ENCODE results near the gene FANCI. TPM values are rescaled to one million over a fixed set of nuclear protein-coding genes. Genes with fewer than 3 reads are reported as not detected.

Gene FANCI
- total RNA-seq, 2 experiments from 2014 or later = 148 to 159 TPM

GRCh38 chr15:89341316-89342005, 97.7 kb downstream of the FANCI start:
- ChIA-PET CTCF (no interaction called here), POLR2A (no interaction called here)

DNA sequence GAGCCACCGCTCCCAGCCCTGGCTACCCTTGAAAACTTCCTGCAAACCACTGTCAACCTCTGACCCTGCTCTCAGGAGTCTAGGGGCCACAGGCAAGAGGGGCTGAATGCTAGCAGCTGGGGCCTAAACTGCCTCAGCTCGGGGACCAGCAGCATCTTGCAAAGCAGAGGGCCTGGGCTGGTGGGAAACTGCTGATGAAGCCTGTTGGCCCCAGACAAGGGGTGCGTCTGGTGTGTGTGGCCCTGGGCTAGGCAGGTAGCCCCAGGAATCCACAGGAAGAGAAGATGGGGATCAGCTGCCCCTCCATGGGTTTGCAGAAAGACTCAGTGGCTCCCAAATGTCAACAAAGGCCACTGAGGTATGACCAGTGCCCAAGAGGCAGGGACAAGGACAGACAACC, 99.1 kb downstream of the FANCI start:
- POLR2A ChIA-PET = no interaction called here

GRCh38 chr15:89345248-89345647, 101.5 kb downstream of the FANCI start:
- CTCF ChIA-PET = interaction anchor here (1.3 to 1.4 kb wide), 2 partner anchors 11 to 13 kb away, joined by 5 read pairs; no protein-coding TSS in a partner anchor
- POLR2A ChIA-PET = interaction anchor here (0.6 kb wide), 1 partner anchor 79 kb away, joined by 6 read pairs; no protein-coding TSS in a partner anchor

More for the DNA sequence above, 99.1 kb downstream of the FANCI start:
- CTCF ChIA-PET = interaction anchor here (1.5 kb wide), 1 partner anchor 136 kb away, joined by 5 read pairs; no protein-coding TSS in a partner anchor

DNA sequence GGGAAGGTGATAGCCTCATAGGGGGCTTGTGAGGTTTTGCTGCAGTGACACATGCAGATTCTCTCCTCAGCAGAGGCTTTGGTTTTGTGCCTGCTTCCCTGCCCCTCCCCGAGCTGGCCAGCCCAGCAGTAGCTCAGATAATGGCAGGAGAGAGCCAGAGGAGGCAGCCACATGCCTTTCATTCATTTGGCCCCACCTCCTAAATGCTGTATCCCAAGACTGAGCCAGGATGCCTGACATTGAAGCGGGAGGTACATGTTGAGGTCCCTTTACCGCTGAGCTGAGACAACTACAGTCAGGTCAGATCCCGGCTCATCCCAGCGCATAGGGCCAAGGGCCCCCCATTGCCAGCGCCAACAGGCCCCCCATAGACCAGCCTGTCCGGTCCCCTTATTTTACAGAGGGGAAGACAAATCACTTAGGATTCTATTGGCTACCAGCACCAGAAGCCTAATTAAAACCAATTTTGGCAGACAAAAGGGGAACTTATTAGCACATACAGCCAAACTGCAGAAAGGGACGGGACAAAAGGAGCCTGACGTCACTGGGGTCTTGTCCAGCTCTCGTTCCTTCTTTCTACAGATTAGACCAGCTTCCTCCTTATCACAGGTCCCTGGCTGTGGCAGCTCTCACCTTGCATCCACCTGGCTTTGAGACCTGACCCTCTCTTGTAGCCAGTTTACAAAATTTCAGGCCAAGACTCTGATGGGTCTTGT, 102.9 kb downstream of the FANCI start:
- ChIA-PET CTCF (interaction anchor here (1.1 to 2.7 kb wide), 3 partner anchors 10 to 14 kb away, joined by 3 to 14 read pairs (median 5); no protein-coding TSS in a partner anchor), POLR2A (no interaction called here)

DNA sequence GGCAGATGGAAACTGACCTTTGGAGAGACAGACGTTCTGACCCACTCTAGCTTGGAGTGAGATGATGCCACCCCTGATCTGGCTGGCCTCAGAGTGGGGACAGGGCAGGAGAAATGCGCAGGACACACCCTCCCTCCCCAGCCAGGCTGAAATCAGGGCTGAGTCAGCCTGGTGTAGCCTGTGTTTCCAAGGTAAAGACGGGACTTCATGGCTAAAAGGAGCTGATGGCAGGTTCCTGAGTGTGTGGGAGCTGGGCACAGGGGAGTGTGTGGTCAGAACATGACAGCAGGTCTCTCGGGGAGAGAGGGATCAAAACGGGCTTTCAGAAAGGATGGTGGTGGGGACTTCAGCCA, 105.4 kb downstream of the FANCI start:
- CTCF ChIA-PET = interaction anchor here (1.3 kb wide), 1 partner anchor 81 kb away, joined by 3 read pairs; no protein-coding TSS in a partner anchor
- POLR2A ChIA-PET = no interaction called here

DNA sequence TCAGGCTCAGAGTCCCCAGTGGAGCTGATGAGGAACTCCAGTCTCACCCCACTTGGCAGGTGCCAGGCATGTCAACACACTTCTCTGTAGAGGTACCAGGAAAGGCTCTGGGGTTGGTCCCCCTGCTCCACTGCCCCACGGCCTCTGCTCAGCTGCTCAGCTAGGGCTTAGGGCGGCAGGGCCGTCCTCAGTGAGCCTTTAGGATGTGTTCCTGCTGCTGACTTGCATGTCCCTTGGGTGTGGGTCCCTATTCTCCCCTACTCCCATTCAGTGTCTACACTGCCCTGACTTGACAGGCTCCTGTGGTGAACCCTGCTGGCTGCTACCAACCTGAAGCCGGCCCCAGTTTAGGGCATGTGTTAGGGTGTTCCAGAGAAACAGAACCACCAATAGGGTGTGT, 108.7 kb downstream of the FANCI start:
- ChIA-PET CTCF (no interaction called here), POLR2A (no interaction called here)

- CTCF ChIA-PET = no interaction called here
- POLR2A ChIA-PET = no interaction called here
These were observed 110.2 kb downstream of the FANCI start for GRCh38 chr15:89353991-89354390.

- ChIA-PET POLR2A (no interaction called here), CTCF (interaction anchor here (0.5 to 4.6 kb wide), 9 partner anchors 9 to 562 kb away, joined by 3 to 59 read pairs (median 5); no protein-coding TSS in a partner anchor)
These were observed 113.0 kb downstream of the FANCI start for GRCh38 chr15:89356634-89357298.

DNA sequence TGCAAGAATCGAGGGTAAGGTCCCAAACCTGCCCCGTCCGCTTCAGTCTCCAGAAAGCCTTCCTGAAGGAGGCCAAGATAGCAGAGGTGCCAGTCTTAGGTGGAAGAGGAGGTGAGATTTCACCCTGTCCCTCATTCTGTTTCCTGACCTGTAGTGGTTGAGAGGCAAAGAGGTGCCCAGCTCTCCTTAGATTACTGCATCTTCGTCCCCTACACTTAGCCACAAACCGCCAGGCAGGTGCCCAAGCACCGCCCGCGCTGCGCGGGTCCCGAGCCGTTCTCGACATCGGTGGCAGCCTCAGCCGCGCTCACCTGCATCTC, 114.6 kb downstream of the FANCI start:
- ChIA-PET POLR2A (interaction anchor here (0.6 kb wide), 1 partner anchor 65 kb away, joined by 3 read pairs; no protein-coding TSS in a partner anchor), CTCF (interaction anchor here (0.5 to 5.6 kb wide), 40 partner anchors 8 to 891 kb away, joined by 3 to 80 read pairs (median 7); partner anchors contain the start of genes ABHD2, POLG, TICRR and TTLL13)

- POLR2A ChIA-PET = interaction anchor here (0.6 kb wide), 1 partner anchor 65 kb away, joined by 3 read pairs; no protein-coding TSS in a partner anchor
- CTCF ChIA-PET = interaction anchor here (0.6 to 5.6 kb wide), 40 partner anchors 8 to 271 kb away, joined by 3 to 80 read pairs (median 7); partner anchors contain the start of genes ABHD2, POLG and TICRR
These were observed 115.1 kb downstream of the FANCI start for GRCh38 chr15:89358755-89359439.

- POLR2A ChIA-PET = no interaction called here
- CTCF ChIA-PET = interaction anchor here (0.8 to 5.6 kb wide), 31 partner anchors 9 to 272 kb away, joined by 3 to 80 read pairs (median 10); partner anchors contain the start of genes ABHD2 and TICRR
These were observed 115.9 kb downstream of the FANCI start for GRCh38 chr15:89359471-89360293.

GRCh38 chr15:89360294-89360971, 116.7 kb downstream of the FANCI start:
- ChIA-PET CTCF (interaction anchor here (1.5 to 5.6 kb wide), 10 partner anchors 8 to 111 kb away, joined by 4 to 80 read pairs (median 21); no protein-coding TSS in a partner anchor), POLR2A (no interaction called here)

- ChIA-PET CTCF (interaction anchor here (1.0 to 5.6 kb wide), 4 partner anchors 45 to 68 kb away, joined by 3 to 80 read pairs (median 32); no protein-coding TSS in a partner anchor), POLR2A (interaction anchor here (0.5 kb wide), 1 partner anchor 52 kb away, joined by 3 read pairs; no protein-coding TSS in a partner anchor)
These were observed 117.8 kb downstream of the FANCI start for GRCh38 chr15:89361451-89362202.

GRCh38 chr15:89362203-89363101, 118.7 kb downstream of the FANCI start:
- POLR2A ChIA-PET = no interaction called here
- CTCF ChIA-PET = interaction anchor here (1.0 to 5.6 kb wide), 4 partner anchors 44 to 273 kb away, joined by 3 to 80 read pairs (median 4); no protein-coding TSS in a partner anchor

DNA sequence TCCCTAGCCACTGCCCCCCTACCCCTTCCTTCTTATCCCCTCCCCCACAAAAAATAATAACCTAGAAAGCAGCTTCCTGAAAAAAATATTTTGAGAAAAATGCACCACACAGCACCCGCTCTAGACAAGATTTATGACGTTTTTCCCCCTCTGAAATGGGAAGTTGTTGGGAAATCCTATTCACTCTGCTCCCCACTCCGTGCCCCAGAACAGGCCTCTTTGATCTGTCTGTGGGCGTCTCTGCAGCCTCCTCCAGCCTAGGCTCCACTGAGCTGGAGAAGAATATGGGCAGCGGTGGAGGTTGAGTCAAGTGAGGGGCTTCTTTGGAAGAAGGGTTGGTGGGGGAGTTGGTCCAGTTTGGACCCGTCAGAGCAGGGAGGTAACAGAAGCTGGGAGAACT, 119.4 kb downstream of the FANCI start:
- CTCF ChIA-PET = interaction anchor here (1.1 to 5.6 kb wide), 3 partner anchors 44 to 274 kb away, joined by 3 to 80 read pairs (median 4); no protein-coding TSS in a partner anchor

DNA sequence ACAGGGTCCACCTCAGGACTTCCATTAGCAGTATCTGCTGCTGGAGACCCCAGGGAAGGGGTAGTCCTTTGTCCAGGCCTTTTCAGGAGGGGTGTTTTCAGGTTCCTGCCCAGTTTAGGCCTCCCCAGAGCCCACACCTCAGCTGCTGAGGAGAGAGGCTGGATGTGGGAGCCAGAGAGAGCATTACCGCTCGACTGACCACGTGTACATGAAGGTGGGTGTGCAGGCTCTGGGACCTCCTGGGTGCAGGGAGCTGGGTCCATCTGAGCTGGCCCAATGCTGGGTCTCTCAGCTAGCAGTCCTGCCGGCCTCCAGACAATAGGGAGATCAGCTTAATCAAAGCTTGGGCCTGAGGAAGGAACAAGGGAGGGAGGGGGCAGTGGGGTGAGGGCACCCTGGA, 120.0 kb downstream of the FANCI start:
- POLR2A ChIA-PET = no interaction called here
- CTCF ChIA-PET = no interaction called here

More for the DNA sequence above, 119.4 kb downstream of the FANCI start:
- POLR2A ChIA-PET = no interaction called here
